UCSD-AML1 (cell line): ENCODE results near the gene EEF1AKMT4.

Source experiments
- DNase-seq: peaks from one replicate; lab custom pipeline; 2025; ENCODE audit not compliant: unreplicated experiment; lab: John Stamatoyannopoulos, UW

The EEF1AKMT4 gene

DNA sequence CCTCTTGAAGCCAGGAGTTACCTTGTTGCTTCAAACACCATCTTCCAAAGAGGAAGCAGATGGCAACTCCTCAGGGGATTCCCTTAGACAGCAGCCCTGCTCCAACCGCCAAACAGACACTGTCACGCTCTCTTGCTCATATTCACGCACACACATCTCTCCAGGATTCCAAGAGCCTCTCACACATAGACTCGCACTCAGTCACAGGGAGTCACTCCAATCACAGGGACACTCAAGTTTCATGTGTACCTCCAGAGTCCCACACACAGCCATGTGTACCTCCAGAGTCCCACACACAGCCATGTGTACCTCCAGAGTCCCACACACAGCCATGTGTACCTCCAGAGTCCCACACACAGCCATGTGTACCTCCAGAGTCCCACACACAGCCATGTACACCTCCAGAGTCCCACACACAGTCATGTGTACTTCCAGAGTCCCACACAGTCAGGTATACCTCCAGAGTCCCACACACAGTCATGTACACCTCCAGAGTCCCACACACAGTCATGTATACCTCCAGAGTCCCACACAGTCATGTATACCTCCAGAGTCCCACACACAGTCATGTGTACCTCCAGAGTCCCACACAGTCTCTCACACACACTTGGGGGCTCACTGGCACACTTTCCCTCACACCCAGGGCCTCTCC, 14.0 kb upstream of the EEF1AKMT4 start:
- no peak for DNase-seq

DNA sequence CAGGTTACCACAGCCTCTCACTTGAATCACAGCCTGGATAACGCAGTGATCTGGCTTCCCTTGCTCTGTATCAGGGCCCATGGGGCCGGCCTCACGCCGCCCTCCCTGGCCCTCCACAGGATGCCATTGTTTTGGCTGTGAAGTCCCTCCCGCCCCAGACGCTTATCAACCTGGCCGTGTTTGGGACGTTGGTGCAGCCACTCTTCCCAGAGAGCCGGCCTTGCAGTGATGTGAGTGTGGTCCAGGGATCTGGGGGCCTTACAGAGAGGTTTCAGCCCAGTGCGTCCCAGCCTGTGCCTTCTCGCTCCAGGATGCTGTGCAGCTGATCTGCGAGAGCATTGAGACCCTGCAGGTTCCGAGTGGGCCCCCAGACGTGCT, 13.4 kb upstream of the EEF1AKMT4 start:
- DNase-seq = no peak

DNA sequence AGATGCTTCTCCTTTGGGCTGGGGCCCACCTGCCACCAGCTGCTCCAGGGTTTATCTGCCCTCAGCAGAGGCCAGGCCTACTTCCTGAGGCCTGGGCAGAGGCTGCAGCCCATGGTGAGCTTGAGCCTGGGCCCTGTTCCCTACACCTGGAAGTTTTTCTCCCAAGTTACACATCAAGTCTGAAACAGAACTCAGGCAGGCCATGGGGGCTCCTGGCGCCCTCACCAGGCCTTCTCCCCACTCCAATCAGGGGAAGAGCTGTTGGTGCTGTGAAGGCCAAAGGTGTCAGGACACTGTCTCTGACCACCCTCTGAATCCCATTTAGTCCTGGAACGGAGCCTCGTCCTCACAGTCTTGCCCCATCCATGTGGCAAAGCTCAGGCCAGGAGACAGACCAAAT, 12.8 kb upstream of the EEF1AKMT4 start:
- no peak for DNase-seq

DNA sequence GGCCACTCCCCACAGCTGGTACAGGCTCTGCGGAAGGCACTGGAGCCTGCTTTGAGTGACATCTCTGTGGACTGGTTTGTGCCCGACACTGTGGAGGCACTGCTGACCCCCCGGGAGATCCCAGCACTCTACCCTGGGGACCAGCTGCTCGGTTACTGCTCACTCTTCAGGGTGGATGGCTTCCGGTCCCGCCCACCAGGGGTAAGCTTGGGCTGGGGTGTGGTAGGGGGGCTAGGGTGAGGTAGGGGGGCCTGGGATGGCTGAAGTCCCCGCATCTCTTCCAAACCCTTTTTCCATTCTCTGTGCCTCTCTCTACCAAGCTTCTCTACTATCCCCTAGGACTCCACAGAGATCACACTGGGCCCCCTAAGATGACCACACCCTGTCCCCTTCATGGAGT, 12.3 kb upstream of the EEF1AKMT4 start:
- DNase-seq = no peak

DNA sequence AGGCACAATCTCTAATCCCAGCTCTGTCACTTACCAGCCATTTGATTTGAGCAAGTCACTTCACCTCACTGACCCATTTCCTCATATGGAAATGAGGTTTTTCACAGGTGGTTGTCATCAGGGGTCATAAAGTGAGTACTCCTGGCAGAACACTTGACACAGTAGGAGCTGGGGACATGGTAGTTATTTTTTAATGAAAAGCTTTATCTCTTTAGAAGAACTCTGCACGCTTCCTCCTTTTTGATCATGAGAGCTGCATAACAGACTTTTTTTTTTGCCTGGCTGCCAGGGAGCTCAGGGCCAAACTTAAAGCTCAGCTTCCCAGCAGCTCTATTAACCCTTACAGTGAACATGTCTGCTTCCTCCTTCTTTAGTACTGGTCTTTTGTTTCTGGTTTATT, 11.7 kb upstream of the EEF1AKMT4 start:
- DNase-seq = no peak

DNA sequence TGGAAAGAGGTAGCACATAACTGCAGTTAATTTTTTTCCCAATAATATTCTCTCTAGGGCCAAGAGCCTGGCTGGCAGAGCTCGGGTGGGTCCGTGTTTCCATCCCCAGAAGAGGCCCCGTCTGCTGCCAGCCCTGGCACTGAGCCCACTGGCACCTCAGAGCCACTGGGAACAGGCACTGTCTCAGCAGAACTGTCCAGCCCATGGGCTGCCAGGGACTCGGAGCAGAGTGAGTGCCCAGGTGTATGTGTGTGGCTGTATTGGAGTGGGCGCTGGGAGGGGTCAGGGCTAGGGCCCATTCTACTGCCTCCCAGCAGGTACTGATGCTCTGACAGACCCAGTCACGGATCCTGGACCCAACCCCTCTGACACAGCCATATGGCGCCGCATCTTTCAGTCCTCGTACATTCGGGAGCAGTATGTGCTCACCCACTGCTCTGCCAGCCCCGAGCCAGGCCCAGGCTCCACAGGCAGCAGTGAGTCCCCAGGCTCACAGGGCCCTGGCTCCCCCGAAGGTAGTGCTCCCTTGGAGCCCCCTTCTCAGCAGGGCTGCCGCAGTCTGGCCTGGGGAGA, 11.1 kb upstream of the EEF1AKMT4 start:
- DNase-seq = no peak

DNA sequence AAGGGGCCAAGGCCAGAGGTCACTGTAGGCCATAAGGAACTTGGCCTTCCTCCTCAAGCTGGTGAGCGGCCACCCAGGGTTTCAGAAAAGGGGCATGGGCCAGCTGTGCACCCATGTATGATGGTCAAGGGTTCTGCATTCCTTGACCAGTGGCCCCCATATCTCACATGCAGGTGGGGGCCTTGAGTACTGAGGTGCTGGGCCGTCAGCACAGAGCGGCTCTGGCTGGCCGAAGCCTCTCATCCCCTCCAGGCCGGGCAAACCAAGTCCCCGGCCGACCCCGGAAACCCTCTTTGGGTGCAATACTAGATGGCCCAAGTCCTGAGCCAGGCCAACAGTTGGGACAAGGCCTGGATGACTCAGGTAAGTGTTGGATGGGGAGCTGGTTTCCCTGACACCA, 10.3 kb upstream of the EEF1AKMT4 start:
- DNase-seq = no peak

DNA sequence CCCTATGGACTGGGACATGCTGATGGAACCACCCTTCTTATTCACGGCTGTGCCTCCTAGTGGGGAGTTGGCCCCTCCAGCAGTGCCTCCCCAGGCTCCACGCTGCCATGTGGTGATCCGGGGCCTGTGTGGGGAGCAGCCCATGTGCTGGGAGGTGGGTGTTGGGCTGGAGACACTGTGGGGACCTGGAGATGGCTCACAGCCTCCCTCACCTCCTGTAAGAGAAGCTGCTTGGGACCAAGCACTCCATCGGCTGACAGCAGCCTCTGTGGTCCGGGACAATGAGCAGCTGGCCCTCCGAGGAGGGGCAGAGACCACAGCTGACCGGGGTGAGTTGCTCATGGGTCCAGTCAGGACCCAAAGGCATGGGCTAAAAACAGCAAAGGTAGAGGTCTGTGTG, 9.8 kb upstream of the EEF1AKMT4 start:
- DNase-seq = no peak

DNA sequence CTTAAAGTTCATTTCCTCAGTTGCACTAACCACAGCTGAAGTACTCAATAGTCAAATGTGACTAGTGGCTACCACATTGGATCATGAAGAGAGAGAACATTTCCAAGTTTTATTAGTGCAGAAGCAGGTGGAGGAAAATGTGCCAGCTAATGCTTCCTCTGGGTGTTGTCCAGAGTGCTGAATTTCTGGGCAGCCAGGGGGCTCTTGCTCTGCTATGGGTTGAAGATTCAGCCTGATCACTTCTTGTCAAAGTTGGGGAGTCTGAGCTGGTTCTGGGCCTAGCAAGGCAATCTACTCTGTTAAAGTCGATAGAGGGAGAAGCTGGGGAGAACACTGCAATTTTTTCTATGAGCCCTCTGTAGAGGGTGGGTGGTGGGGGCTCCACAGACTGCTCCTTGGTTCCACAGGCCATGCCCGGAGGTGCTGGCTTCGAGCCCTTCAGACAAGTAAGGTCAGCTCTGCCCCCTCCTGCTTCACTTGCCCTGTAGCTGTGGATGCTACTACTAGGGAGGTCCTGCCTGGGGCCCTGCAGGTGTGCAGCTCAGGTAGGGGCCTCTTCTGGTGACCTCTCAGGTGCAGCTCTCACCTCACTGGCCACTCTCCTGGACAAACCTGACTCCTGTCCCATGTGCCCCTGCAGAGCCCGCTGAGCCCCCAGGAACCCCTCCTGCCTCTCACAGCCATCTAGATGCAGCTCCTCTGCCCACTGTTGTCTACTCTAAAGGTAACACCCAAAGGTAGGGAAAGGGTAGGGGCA, 8.9 kb upstream of the EEF1AKMT4 start:
- no peak for DNase-seq

DNA sequence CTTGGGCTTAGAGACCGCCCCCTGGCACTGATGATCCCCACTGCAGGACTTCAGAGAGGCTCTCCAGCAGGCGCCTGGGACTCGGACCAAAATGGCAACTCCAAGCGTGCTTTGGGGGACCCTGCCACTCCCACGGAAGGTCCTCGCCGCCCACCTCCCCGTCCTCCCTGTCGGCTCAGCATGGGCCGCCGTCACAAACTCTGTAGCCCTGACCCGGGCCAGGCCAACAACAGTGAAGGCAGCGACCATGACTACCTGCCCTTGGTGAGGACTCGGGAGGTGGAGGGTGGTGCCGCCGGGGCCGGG, 8.4 kb upstream of the EEF1AKMT4 start:
- no peak for DNase-seq

DNA sequence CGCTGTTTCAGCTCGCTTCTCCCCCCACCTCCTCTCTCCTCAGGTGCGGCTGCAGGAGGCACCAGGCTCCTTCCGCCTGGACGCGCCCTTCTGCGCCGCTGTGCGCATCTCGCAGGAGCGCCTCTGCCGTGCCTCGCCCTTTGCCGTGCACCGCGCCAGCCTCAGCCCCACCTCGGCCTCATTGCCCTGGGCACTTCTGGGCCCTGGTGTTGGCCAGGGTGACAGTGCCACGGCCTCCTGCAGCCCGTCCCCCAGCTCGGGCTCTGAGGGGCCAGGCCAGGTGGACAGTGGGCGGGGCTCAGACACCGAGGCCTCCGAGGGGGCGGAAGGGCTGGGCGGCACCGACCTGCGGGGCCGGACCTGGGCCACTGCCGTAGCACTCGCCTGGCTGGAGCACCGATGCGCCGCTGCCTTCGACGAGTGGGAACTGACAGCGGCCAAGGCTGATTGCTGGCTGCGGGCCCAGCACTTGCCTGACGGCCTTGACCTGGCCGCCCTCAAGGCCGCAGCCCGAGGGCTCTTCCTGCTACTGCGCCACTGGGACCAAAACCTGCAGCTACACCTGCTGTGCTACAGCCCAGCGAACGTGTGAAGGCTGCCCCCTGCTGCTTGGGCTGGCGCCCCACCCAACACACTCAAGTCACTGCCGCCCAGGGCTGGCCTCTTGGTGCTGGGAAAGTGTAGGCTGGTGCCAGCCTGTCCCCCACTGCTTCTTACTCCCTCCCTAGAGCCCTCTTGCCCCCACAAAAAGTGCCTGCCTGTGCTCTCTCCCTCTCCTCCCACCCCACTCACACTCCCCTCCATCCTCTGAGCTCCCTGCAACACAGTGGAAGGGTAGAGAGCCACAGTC, 7.8 kb upstream of the EEF1AKMT4 start:
- DNase-seq = no peak

DNA sequence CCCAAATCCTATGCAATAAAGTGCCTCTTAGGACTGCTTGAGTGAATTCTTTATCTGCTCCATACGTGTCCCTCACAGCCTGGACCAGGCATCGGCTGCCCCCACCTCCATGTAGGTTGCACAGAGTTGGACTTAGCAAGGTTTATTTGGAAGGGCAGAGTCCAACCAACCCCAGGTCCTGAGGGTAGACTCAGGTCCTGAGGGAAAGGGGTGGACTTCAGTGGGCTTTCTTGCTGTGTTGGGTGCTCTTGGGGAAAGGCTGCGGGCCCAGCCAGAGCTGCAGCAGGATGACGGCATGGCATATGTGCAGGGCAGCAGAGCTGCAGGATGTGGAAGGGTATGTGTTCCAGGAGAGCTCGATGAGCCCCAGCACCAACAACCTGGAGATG, 7.2 kb upstream of the EEF1AKMT4 start:
- DNase-seq = no peak

DNA sequence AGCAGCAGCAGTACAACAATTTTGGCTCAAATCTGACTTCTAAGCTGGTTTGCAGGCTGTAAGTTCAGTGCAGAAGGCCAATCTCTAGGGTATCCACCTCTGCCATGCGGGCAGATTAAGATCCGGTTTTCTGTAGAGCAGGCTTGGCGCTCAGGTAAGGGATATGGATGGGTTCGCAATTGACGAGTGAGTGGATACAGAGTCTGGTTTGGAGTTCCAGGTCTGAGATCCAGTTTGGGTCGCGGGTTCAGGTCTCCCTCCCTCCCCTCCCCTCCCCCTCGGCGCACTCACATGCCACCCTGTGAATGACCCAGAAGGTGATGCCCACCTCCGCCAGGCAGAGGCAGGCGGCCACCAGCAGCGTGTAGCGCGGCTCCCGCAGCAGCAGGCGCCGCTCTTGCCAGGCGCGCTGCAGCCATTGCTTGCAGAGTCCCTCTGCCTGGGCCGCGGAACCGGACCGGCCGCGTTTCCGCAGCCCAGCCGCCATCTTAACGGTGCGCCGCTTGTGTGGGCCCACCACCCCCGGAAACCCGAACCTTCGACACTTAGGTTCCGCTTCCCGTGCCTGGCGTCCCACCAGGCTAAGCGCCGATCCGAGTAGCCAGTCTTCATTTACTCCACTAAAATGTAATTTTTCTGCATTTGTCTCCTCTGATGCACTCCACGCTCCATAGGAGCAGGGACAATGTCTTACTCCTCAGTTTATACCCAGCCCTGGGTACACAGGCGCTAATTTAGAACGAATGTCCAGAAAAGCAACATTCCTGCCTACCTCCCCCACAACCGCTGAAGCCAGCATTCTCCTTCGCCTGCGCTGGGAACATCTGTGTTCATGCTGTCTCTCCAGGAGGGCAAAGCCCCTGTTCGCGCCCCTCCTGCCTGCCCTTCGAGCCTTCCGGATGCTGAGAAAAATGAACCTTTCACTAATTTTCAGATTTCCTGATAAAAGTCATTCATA, 739 bp upstream of the EEF1AKMT4 start, which contains the start of gene ALG3:
ALG3 (minus strand) TSS at position 509 of the 958 bp plus-strand sequence; CDS start at position 487, 22 bp downstream.
- DNase-seq = peak; percentile 89

DNA sequence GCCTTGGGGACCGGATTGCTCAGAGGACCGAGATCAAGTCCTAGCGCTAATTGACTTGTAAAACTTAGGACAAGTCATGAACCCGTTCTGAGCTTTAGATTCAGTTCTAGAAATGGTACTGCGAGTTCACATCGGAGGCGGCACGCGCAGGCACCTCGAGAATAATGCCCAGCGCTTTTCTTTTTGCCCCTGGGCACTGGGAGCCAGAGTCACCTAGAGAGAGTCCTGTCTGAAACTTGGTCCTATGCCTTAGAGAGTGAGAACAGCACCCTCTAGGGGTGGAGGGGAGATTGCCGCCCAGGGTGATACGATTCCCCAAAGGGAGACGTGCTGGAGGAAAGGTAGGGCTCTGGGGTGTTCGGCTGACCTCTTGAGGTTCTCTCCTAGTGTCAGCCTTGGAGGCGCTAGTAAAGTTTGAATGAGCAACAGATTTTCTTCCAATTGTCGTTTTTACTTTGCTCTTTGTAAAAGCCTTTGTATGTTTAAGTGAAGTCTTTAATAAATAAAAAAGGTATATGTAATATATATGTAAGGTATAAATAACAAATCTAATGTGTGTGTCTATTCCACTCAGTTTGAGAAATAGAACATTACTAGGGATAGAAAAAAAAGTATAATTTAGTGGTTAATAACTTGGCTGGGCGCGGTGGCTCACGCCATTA, 826 bp downstream of the EEF1AKMT4 start:
- DNase-seq = peak; percentile 89

DNA sequence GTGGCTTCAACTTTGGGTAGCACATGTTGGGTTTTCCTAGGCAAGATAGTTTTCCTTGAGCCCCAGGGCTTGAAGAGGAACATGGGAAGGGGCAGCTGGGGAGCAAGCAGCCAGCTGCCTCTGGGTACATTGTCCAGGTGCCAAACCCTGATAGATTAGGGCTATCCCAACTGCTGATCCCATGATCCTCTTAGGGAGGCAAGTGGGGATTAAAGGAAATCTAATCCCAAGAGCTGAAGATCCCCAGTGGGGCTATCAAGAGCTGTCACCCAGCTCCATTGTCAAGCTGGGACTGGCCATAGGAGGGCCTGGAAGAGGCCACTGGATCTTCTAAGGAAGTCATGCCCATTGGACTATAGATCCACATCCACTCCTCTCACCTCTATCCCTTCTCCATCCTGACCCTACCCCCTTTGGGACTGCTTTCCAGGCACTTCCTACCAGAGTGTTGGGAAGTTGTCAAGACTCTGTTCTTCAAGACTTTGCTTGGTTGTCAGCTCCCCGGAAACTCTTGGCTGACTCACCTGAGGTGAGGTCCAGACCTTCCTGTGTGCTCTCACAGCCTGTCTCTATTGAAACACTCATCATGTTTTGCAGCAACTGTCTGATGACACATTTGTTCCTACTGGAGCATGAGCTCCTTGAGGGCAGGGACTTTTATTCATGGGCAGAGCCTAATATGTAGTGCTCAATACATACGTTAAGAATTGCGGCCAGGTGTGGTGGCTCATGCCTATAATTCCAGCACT, 6.0 kb downstream of the EEF1AKMT4 start:
- DNase-seq = no peak

DNA sequence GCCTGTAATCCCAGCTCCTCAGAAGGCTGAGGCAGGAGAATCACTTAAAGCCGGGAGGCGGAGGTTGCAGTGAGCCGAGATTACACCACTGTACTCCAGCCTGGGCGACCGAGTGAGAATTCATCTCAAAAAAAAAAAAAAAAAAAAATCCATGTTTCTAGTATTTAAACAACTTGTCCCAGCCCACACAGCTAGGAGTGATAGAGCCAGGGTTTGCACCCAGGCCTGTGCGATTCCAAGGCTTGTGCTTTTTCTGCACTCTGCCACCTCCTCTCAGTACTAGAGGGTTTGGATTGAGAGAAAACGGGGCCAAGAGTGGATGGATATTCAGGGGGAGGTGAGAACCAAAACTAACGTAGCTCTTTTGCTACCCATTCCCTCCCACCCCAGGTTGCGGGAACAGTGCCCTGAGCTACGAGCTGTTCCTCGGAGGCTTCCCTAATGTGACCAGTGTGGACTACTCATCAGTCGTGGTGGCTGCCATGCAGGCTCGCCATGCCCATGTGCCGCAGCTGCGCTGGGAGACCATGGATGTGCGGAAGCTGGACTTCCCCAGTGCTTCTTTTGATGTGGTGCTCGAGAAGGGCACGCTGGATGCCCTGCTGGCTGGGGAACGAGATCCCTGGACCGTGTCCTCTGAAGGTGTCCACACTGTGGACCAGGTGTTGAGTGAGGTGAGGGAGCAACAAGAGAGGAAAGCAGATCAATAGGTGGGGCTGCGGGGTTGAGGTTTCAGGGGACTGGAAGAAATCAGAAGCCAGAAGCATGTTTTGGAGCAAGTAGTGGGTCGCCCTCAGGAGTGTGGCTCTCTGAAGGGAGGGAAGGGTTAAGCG, 7.8 kb downstream of the EEF1AKMT4 start:
- no peak for DNase-seq

DNA sequence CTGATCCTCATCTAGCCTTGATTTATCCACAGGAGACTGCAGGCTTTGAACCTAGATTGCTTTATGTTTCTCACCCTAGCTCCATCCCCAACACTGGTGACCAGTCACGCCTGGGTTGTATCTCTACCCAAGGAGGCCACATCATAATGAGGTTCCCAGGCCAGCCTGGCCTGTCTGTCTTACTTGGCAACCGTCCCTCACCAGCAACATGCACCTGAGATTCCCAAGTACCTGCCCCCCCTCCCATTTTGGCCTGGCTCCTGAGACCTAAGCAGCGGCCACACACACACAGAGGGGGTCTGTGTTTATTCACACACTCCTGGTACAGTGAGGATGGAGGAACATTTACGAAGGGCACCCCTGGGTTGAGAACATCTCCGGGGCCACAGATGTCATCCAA, 9.5 kb downstream of the EEF1AKMT4 start:
- DNase-seq = no peak

DNA sequence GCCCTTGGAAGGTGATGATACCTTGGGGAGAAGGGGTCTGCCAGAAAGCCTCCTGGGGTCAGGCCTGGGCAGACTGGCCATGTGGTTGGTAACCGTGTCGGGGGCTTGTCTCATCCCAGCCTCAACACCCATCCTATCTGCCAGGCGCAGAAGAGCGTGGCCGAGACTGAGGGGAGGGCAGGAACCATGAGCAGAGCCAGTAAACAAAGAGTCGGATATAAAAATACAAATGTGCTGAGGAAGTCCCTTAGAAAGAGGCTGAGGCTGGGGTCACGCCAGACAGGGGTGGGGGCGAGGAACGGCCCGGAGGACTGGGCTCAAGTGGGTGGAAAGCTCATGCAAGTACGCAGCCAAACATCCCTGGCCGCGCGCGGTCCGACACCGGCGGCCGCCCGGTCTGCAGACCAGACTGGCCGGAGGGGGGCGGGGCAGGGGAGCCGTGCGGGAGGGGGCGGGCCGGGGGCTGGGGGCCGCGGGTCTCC, 10.0 kb downstream of the EEF1AKMT4 start:
- no peak for DNase-seq
